H1 (cell line): ENCODE measurements around the gene CRADD.

Source experiments
- ATF2 ChIP-seq: IDR thresholded peaks from 2 replicates; pipeline ENCODE4 v1.6.1; 2012; ENCODE audit warnings: low read length, inconsistent platforms
- CBX5 ChIP-seq: fragments of 300-800, 300-1000 bp; sonication (generic); IDR thresholded peaks from 2 replicates; pipeline ENCODE4 v1.7.1; 2016; ENCODE audit warnings: antibody characterized with exemption, low read length, low read depth
- CEBPB ChIP-seq: IDR thresholded peaks from 2 replicates; pipeline ENCODE4 v1.6.1; 2012; ENCODE audit warnings: low read depth, low read length
- CHD2 ChIP-seq: IDR thresholded peaks from 2 replicates; pipeline ENCODE4 v1.6.1; 2012; ENCODE audit warnings: low read length, improper control_type of control experiment
- CREB1 ChIP-seq: IDR thresholded peaks from 2 replicates; pipeline ENCODE4 v1.6.1; 2012; ENCODE audit warnings: inconsistent platforms
- CTCF ChIP-seq, 3 experiments: IDR thresholded peaks; 1 replicate in 2 of 3; 2 replicates in 1 of 3; pipeline versions ENCODE4 v1.5.1 to v1.6.1; 2011; ENCODE audit warnings: low read length in 3 of 3, mild to moderate bottlenecking in 3 of 3, inconsistent platforms in 2 of 3, low read depth in 1 of 3, moderate library complexity in 1 of 3; ENCODE audit not compliant: insufficient read depth in 1 of 3; ENCODE audit errors: control extremely low read depth in 1 of 3
- EZH2 ChIP-seq: fragments of 200-600 bp; sonication (generic); IDR thresholded peaks from 2 replicates; pipeline ENCODE4 v1.7.1; 2012; ENCODE audit warnings: low read depth, mild to moderate bottlenecking, moderate library complexity, low read length, inconsistent platforms; ENCODE audit not compliant: severe bottlenecking
- GABPA ChIP-seq: IDR thresholded peaks from 2 replicates; pipeline ENCODE4 v1.6.1; 2011; ENCODE audit warnings: mild to moderate bottlenecking, low read length, moderate library complexity, borderline replicate concordance; ENCODE audit not compliant: insufficient read depth
- MAFK ChIP-seq: IDR thresholded peaks from 2 replicates; pipeline ENCODE4 v1.6.1; 2012; ENCODE audit warnings: low read depth, mild to moderate bottlenecking, improper control_type of control experiment, low read length
- POLR2A ChIP-seq, 2 experiments: IDR thresholded peaks; 1 replicate in 1 of 2; 2 replicates in 1 of 2; pipeline ENCODE4 v1.6.1; 2011; ENCODE audit warnings: low read depth in 2 of 2, low read length in 2 of 2, mild to moderate bottlenecking in 2 of 2; ENCODE audit errors: control extremely low read depth in 1 of 2
- POLR2AphosphoS5 ChIP-seq: IDR thresholded peaks from 2 replicates; pipeline ENCODE4 v1.6.1; 2011; ENCODE audit warnings: low read depth, low read length
- USF2 ChIP-seq: IDR thresholded peaks from 2 replicates; pipeline ENCODE4 v1.6.1; 2011; ENCODE audit warnings: low read length, improper control_type of control experiment

- TF ChIP-seq MAFK (no peak), EZH2 (no peak), CTCF (IDR thresholded peaks at IDR 0.05; ENCODE audit: control extremely low read depth in 1 of 3, insufficient read depth in 1 of 3, low read depth in 1 of 3, low read length in 3 of 3) (no peak), USF2 (no peak), CHD2 (no peak), POLR2AphosphoS5 (no peak), CREB1 (no peak), POLR2A (IDR thresholded peaks at IDR 0.05; ENCODE audit: control extremely low read depth in 1 of 2, low read depth in 2 of 2, low read length in 2 of 2) (no peak), CBX5 (no peak), CEBPB (no peak), ATF2 (no peak), GABPA (no peak)
These were observed 50.1 kb downstream of the CRADD start for GRCh38 chr12:93727195-93727811.
